Measurements from ENCODE around the gene PAX8. TPM values are rescaled to one million over a fixed set of nuclear protein-coding genes. Genes with fewer than 3 reads are reported as not detected.
"Not testable (repeated sequence)": the region's sequence is repeated elsewhere in the genome, so short reads cannot be mapped to it uniquely, and the experiment has no call there.

Gene PAX8
- total and polyA plus RNA-seq, 5 donors from 2014 or later, result 0.24 to 1.8 (median 0.48) TPM; not detected in 1

DNA sequence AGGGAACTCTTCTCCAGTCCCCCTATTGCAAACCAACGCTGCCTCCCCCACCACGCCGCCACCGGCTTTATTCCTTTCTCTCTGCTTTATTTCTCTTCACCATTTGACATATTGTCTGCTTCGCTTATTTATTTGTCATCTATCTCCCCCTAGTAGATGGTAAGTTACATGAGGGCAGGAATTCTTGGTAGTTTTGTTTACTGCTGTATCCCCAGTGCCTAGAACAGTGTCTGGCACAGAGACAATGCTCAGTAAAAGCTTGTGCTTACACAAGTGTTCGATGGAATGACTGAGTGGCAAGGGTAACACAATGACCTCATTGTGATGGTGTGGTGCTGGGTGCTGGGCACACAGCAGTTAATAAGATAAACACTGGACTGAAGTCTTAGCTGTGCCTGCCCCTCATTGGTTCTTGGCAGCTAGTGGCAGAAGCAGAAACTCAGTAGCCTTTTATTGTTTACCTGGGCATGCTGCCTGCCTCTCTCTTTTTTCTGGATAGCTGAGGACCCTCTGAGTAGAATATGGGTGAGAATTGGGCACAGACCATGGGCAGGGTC is 9.5 kb upstream of the PAX8 start:
- H3K36me3 ChIP-seq (ENCODE audit: control insufficient read depth, insufficient read depth, low read length); H3K4me1 Mint-ChIP-seq; H3K4me1 ChIP-seq (ENCODE audit: control insufficient read depth, insufficient read depth, low read length, poor library complexity, severe bottlenecking); H3K4me3 Mint-ChIP-seq; H3K27ac Mint-ChIP-seq; H3K4me3 ChIP-seq (ENCODE audit: low read depth, low read length); ATAC-seq (ENCODE audit: low read depth in 2 of 2); H3K27ac ChIP-seq (ENCODE audit: insufficient read depth, low read length, poor library complexity, severe bottlenecking); H3K36me3 Mint-ChIP-seq; H3K9me3 Mint-ChIP-seq; H3K27me3 ChIP-seq (ENCODE audit: control insufficient read depth, insufficient read depth, low read length); DNase-seq; H3K9me3 ChIP-seq (ENCODE audit: control insufficient read depth in 2 of 2, low read length in 2 of 2): not testable (repeated sequence)
- H3K27me3 Mint-ChIP-seq, result peaks cover 20% of the 10 kb centered on the region

GRCh38 chr2:113285816-113286215 is 7.1 kb upstream of the PAX8 start:
- Mint-ChIP-seq H3K36me3 (no peaks in the 10 kb centered on the region), H3K4me1 (no peaks in the 10 kb centered on the region), H3K4me3 (no peak overlapping the region), H3K9me3 (peaks cover 0 to 1% (median 0%) of the 10 kb centered on the region in 7 donors), H3K27me3 (peaks cover 26% of the 10 kb centered on the region), H3K27ac (no peak overlapping the region)
- no peaks in the 10 kb centered on the region for H3K9me3 ChIP-seq (ENCODE audit: control insufficient read depth in 2 of 2, low read length in 2 of 2)
- H3K4me1 ChIP-seq (ENCODE audit: control insufficient read depth, insufficient read depth, low read length, poor library complexity, severe bottlenecking), result no peaks in the 10 kb centered on the region
- DNase-seq, result no peak
- no peak overlapping the region for H3K4me3 ChIP-seq (ENCODE audit: low read depth, low read length)
- H3K27me3 ChIP-seq (ENCODE audit: control insufficient read depth, insufficient read depth, low read length), result peaks cover 4% of the 10 kb centered on the region
- H3K27ac ChIP-seq (ENCODE audit: insufficient read depth, low read length, poor library complexity, severe bottlenecking), result no peak overlapping the region
- H3K36me3 ChIP-seq (ENCODE audit: control insufficient read depth, insufficient read depth, low read length), result no peaks in the 10 kb centered on the region
- no peak for ATAC-seq (ENCODE audit: low read depth in 2 of 2)

GRCh38 chr2:113284999-113285398 is 6.3 kb upstream of the PAX8 start:
- H3K4me1 ChIP-seq (ENCODE audit: control insufficient read depth, insufficient read depth, low read length, poor library complexity, severe bottlenecking); H3K4me1 Mint-ChIP-seq; DNase-seq; H3K27ac Mint-ChIP-seq; H3K36me3 ChIP-seq (ENCODE audit: control insufficient read depth, insufficient read depth, low read length); H3K4me3 ChIP-seq (ENCODE audit: low read depth, low read length); H3K27ac ChIP-seq (ENCODE audit: insufficient read depth, low read length, poor library complexity, severe bottlenecking); H3K36me3 Mint-ChIP-seq; ATAC-seq (ENCODE audit: low read depth in 2 of 2); H3K27me3 ChIP-seq (ENCODE audit: control insufficient read depth, insufficient read depth, low read length); H3K9me3 ChIP-seq (ENCODE audit: control insufficient read depth in 2 of 2, low read length in 2 of 2); H3K9me3 Mint-ChIP-seq; H3K4me3 Mint-ChIP-seq: not testable (repeated sequence)
- H3K27me3 Mint-ChIP-seq, result peaks cover 34% of the 10 kb centered on the region

DNA sequence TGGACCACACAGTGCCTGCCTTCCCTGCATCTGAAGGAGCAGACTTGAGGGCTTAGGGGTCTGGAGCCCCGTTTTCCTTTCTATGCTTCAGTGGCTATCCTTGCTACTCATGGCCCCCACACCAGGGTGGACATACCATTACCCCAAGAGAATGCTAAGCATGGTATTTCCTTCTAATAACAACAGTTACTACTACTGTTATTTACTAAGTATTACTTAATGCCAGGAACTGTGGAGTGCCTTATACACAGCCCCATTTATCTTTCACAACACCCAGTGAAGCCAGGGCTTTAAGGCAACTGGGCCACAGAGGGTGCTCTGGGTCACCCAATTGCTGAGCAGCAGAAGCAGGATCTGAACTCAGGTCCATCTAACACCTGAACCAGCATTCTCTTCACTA is 5.8 kb upstream of the PAX8 start:
- H3K4me3 ChIP-seq (ENCODE audit: low read depth, low read length), result no peak overlapping the region
- peaks cover 0 to 1% (median 0%) of the 10 kb centered on the region in 7 donors for H3K9me3 Mint-ChIP-seq
- no peak overlapping the region for H3K27ac ChIP-seq (ENCODE audit: insufficient read depth, low read length, poor library complexity, severe bottlenecking)
- peaks cover 8% of the 10 kb centered on the region for H3K27me3 ChIP-seq (ENCODE audit: control insufficient read depth, insufficient read depth, low read length)
- peaks cover 0 to under 1% (median 0%) of the 10 kb centered on the region in 4 donors for H3K4me1 Mint-ChIP-seq
- no peaks in the 10 kb centered on the region for H3K36me3 ChIP-seq (ENCODE audit: control insufficient read depth, insufficient read depth, low read length)
- H3K27me3 Mint-ChIP-seq, result peaks cover 39% of the 10 kb centered on the region
- H3K4me1 ChIP-seq (ENCODE audit: control insufficient read depth, insufficient read depth, low read length, poor library complexity, severe bottlenecking), result no peaks in the 10 kb centered on the region
- DNase-seq (no peak), ATAC-seq (ENCODE audit: low read depth in 2 of 2) (no peak)
- no peaks in the 10 kb centered on the region for H3K36me3 Mint-ChIP-seq
- H3K9me3 ChIP-seq (ENCODE audit: control insufficient read depth in 2 of 2, low read length in 2 of 2), result no peaks in the 10 kb centered on the region
- H3K27ac Mint-ChIP-seq, result no peak overlapping the region
- H3K4me3 Mint-ChIP-seq, result no peak overlapping the region

- peaks cover 46% of the 10 kb centered on the region for H3K27me3 Mint-ChIP-seq
These were observed 5.1 kb upstream of the PAX8 start for GRCh38 chr2:113283704-113284284.

GRCh38 chr2:113282747-113283533 is 4.2 kb upstream of the PAX8 start:
- Mint-ChIP-seq H3K27ac (no peak overlapping the region), H3K4me3 (no peak overlapping the region), H3K36me3 (no peaks in the 10 kb centered on the region), H3K9me3 (peaks cover 0 to 1% (median 0%) of the 10 kb centered on the region in 7 donors), H3K27me3 (peaks cover 47% of the 10 kb centered on the region), H3K4me1 (peaks cover 0 to 2% (median 0%) of the 10 kb centered on the region in 4 donors)
- Histone ChIP-seq H3K4me3 (ENCODE audit: low read depth, low read length) (no peak overlapping the region), H3K27me3 (ENCODE audit: control insufficient read depth, insufficient read depth, low read length) (peaks cover 10% of the 10 kb centered on the region), H3K36me3 (ENCODE audit: control insufficient read depth, insufficient read depth, low read length) (no peaks in the 10 kb centered on the region), H3K9me3 (ENCODE audit: control insufficient read depth in 2 of 2, low read length in 2 of 2) (no peaks in the 10 kb centered on the region), H3K27ac (ENCODE audit: insufficient read depth, low read length, poor library complexity, severe bottlenecking) (no peak overlapping the region), H3K4me1 (ENCODE audit: control insufficient read depth, insufficient read depth, low read length, poor library complexity, severe bottlenecking) (no peaks in the 10 kb centered on the region)
- no peak for ATAC-seq (ENCODE audit: low read depth in 2 of 2)
- no peak for DNase-seq

More at GRCh38 chr2:113283704-113284284, 5.1 kb upstream of the PAX8 start:
- ATAC-seq (ENCODE audit: low read depth in 2 of 2), result no peak
- no peaks in the 10 kb centered on the region for H3K9me3 ChIP-seq (ENCODE audit: control insufficient read depth in 2 of 2, low read length in 2 of 2)
- H3K27ac ChIP-seq (ENCODE audit: insufficient read depth, low read length, poor library complexity, severe bottlenecking), result no peak overlapping the region
- Mint-ChIP-seq H3K9me3 (peaks cover 0 to 1% (median 0%) of the 10 kb centered on the region in 7 donors), H3K4me3 (no peak overlapping the region), H3K4me1 (peaks cover 0 to 2% (median 0%) of the 10 kb centered on the region in 4 donors), H3K36me3 (no peaks in the 10 kb centered on the region), H3K27ac (no peak overlapping the region)
- no peak overlapping the region for H3K4me3 ChIP-seq (ENCODE audit: low read depth, low read length)
- H3K36me3 ChIP-seq (ENCODE audit: control insufficient read depth, insufficient read depth, low read length), result no peaks in the 10 kb centered on the region
- H3K4me1 ChIP-seq (ENCODE audit: control insufficient read depth, insufficient read depth, low read length, poor library complexity, severe bottlenecking), result no peaks in the 10 kb centered on the region
- no peak for DNase-seq
- peaks cover 10% of the 10 kb centered on the region for H3K27me3 ChIP-seq (ENCODE audit: control insufficient read depth, insufficient read depth, low read length)

- peaks cover 0 to 5% (median 0%) of the 10 kb centered on the region in 4 donors for H3K4me1 Mint-ChIP-seq
- Histone ChIP-seq H3K4me1 (ENCODE audit: control insufficient read depth, insufficient read depth, low read length, poor library complexity, severe bottlenecking) (peaks cover 6% of the 10 kb centered on the region), H3K9me3 (ENCODE audit: control insufficient read depth in 2 of 2, low read length in 2 of 2) (no peaks in the 10 kb centered on the region), H3K4me3 (ENCODE audit: low read depth, low read length) (no peak overlapping the region), H3K27ac (ENCODE audit: insufficient read depth, low read length, poor library complexity, severe bottlenecking) (no peak overlapping the region), H3K36me3 (ENCODE audit: control insufficient read depth, insufficient read depth, low read length) (no peaks in the 10 kb centered on the region), H3K27me3 (ENCODE audit: control insufficient read depth, insufficient read depth, low read length) (peaks cover 10% of the 10 kb centered on the region)
- DNase-seq (no peak), ATAC-seq (ENCODE audit: low read depth in 2 of 2) (no peak)
- no peak overlapping the region for H3K4me3 Mint-ChIP-seq
- H3K9me3 Mint-ChIP-seq, result no peaks in the 10 kb centered on the region
- peaks cover 47% of the 10 kb centered on the region for H3K27me3 Mint-ChIP-seq
- H3K27ac Mint-ChIP-seq, result no peak overlapping the region
- H3K36me3 Mint-ChIP-seq, result no peaks in the 10 kb centered on the region
These were observed 3.4 kb upstream of the PAX8 start for GRCh38 chr2:113281910-113282746.
